Measurements from ENCODE around the gene NIPA2. TPM values are rescaled to one million over a fixed set of nuclear protein-coding genes. Genes with fewer than 3 reads are reported as not detected.

NIPA2 gene
- total RNA-seq, 1 donor from 2014 or later: 103 TPM

DNA sequence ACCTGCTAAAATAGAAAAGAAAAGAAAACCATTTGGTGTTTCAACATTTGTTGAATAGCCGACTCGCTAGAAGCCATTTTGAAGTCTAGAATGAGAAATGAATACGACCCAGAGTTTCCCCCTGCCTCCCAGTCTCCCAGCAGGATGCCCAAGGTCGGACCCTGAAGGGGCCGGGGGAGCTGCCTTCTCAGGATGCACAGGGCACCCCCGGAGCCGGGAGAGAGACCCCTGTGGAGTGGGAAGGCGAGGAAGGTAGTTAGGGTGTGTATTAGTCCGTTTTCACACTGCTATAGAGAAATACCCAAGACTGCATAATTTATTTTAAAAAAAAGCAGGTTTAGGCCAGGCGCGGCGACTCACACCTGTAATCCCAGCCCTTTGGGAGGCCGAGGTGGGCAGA, 44.7 kb downstream of the NIPA2 start:
- peaks cover 12% of the 10 kb centered on the region for H3K4me1 ChIP-seq (ENCODE audit: insufficient read depth, low read length)
- no peak overlapping the region for H2AFZ ChIP-seq (ENCODE audit: low read depth, low read length)
- no peak overlapping the region for H3K4me3 ChIP-seq (ENCODE audit: insufficient read depth, low read depth, low read length)
- peaks cover 16% of the 10 kb centered on the region for H3K36me3 ChIP-seq (ENCODE audit: insufficient read depth, low read length)
- no peak overlapping the region for H3K4me2 ChIP-seq (ENCODE audit: low read length)
- Mint-ChIP-seq H3K36me3 (ENCODE audit: low read depth, unreplicated experiment) (peaks cover 8% of the 10 kb centered on the region), H3K9me3 (ENCODE audit: unreplicated experiment) (no peaks in the 10 kb centered on the region), H3K4me3 (ENCODE audit: unreplicated experiment) (no peak overlapping the region), H3K27ac (ENCODE audit: unreplicated experiment) (no peak overlapping the region), H3K27me3 (ENCODE audit: low read depth, unreplicated experiment) (no peaks in the 10 kb centered on the region), H3K4me1 (ENCODE audit: low read depth, unreplicated experiment) (peaks cover 13% of the 10 kb centered on the region)
- no peak overlapping the region for H3K9ac ChIP-seq (ENCODE audit: low read length)
- no peak for DNase-seq (ENCODE audit: low read depth)
- H3K9me3 ChIP-seq (ENCODE audit: insufficient read depth, low read depth, low read length): no peaks in the 10 kb centered on the region
- TF ChIP-seq, protein P1, sequence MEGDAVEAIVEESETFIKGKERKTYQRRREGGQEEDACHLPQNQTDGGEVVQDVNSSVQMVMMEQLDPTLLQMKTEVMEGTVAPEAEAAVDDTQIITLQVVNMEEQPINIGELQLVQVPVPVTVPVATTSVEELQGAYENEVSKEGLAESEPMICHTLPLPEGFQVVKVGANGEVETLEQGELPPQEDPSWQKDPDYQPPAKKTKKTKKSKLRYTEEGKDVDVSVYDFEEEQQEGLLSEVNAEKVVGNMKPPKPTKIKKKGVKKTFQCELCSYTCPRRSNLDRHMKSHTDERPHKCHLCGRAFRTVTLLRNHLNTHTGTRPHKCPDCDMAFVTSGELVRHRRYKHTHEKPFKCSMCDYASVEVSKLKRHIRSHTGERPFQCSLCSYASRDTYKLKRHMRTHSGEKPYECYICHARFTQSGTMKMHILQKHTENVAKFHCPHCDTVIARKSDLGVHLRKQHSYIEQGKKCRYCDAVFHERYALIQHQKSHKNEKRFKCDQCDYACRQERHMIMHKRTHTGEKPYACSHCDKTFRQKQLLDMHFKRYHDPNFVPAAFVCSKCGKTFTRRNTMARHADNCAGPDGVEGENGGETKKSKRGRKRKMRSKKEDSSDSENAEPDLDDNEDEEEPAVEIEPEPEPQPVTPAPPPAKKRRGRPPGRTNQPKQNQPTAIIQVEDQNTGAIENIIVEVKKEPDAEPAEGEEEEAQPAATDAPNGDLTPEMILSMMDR (IDR thresholded peaks at IDR 0.05; ENCODE audit: insufficient read depth, low read depth, low read length): no peak
- no peak for TF ChIP-seq EZH2 (IDR thresholded peaks at IDR 0.05; ENCODE audit: insufficient read depth, low read length)
- FAIRE-seq: no peak
- H3K79me2 ChIP-seq (ENCODE audit: insufficient read depth, low read length): no peaks in the 10 kb centered on the region
- peaks cover 23% of the 10 kb centered on the region for H4K20me1 ChIP-seq (ENCODE audit: insufficient read depth, low read length)
- no peak overlapping the region for H3K27ac ChIP-seq (ENCODE audit: low read depth, low read length)
- H3K27me3 ChIP-seq (ENCODE audit: insufficient read depth, low read length): no peaks in the 10 kb centered on the region

DNA sequence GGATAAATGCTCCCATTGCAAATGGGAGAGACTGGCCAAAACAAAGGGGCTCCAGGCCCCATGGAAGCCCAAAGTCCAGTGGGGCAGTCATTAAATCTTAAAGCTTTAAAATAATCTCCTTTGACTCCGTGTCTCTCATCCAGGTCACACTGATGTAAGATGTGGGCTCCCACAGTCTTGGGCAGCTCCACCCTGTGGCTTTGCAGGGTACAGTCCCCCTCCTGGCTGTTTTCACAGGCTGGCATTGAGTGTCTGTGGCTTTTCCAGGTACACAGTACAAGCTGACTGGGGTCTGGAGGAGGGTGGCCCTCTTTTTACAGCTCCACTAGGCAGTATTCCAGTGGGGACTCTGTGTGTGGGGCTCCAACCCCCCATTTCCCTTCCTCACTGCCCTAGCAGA, 45.9 kb downstream of the NIPA2 start:
- DNase-seq (ENCODE audit: low read depth): no peak
- no peak overlapping the region for H3K4me3 ChIP-seq (ENCODE audit: insufficient read depth, low read depth, low read length)
- no peaks in the 10 kb centered on the region for H3K27me3 Mint-ChIP-seq (ENCODE audit: low read depth, unreplicated experiment)
- H3K9ac ChIP-seq (ENCODE audit: low read length): no peak overlapping the region
- no peak overlapping the region for H3K4me3 Mint-ChIP-seq (ENCODE audit: unreplicated experiment)
- TF ChIP-seq EZH2 (IDR thresholded peaks at IDR 0.05; ENCODE audit: insufficient read depth, low read length): no peak
- TF ChIP-seq, protein P1 (IDR thresholded peaks at IDR 0.05; ENCODE audit: insufficient read depth, low read depth, low read length): peak; percentile 3
- peaks cover 15% of the 10 kb centered on the region for H3K4me1 Mint-ChIP-seq (ENCODE audit: low read depth, unreplicated experiment)
- H3K27ac ChIP-seq (ENCODE audit: low read depth, low read length): no peak overlapping the region
- H3K9me3 Mint-ChIP-seq (ENCODE audit: unreplicated experiment): no peaks in the 10 kb centered on the region
- peaks cover 20% of the 10 kb centered on the region for H4K20me1 ChIP-seq (ENCODE audit: insufficient read depth, low read length)
- peaks cover 16% of the 10 kb centered on the region for H3K36me3 ChIP-seq (ENCODE audit: insufficient read depth, low read length)
- H3K4me1 ChIP-seq (ENCODE audit: insufficient read depth, low read length): peaks cover 15% of the 10 kb centered on the region
- H2AFZ ChIP-seq (ENCODE audit: low read depth, low read length): no peak overlapping the region
- H3K9me3 ChIP-seq (ENCODE audit: insufficient read depth, low read depth, low read length): no peaks in the 10 kb centered on the region
- H3K27ac Mint-ChIP-seq (ENCODE audit: unreplicated experiment): no peak overlapping the region
- no peaks in the 10 kb centered on the region for H3K79me2 ChIP-seq (ENCODE audit: insufficient read depth, low read length)
- no peaks in the 10 kb centered on the region for H3K27me3 ChIP-seq (ENCODE audit: insufficient read depth, low read length)
- H3K4me2 ChIP-seq (ENCODE audit: low read length): no peak overlapping the region
- no peak for FAIRE-seq
- H3K36me3 Mint-ChIP-seq (ENCODE audit: low read depth, unreplicated experiment): peaks cover 5% of the 10 kb centered on the region

DNA sequence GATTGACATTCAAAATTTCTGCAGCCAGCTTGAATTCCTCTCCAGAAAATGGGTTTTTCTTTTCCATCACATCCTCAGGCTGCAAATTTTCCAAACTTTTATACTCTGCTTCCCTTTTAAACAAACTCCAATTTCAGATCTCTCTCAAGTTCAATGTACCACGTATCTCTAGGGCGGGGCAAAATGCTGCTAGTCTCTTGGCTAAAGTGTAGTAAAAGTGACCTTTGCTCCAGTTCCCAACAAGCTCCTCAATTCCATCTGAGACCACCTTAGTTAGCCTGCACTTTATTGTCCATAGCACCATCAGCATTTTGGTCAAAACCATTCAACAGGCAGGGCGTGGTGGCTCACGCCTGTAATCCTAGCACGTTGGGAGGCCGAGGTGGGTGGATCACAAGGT, 46.7 kb downstream of the NIPA2 start:
- H3K36me3 Mint-ChIP-seq (ENCODE audit: low read depth, unreplicated experiment): peaks cover 3% of the 10 kb centered on the region
- no peaks in the 10 kb centered on the region for H3K9me3 Mint-ChIP-seq (ENCODE audit: unreplicated experiment)
- H3K36me3 ChIP-seq (ENCODE audit: insufficient read depth, low read length): peaks cover 16% of the 10 kb centered on the region
- peaks cover 15% of the 10 kb centered on the region for H3K4me1 ChIP-seq (ENCODE audit: insufficient read depth, low read length)
- FAIRE-seq: no peak
- H3K27ac ChIP-seq (ENCODE audit: low read depth, low read length): no peak overlapping the region
- H3K4me3 Mint-ChIP-seq (ENCODE audit: unreplicated experiment): no peak overlapping the region
- H3K4me3 ChIP-seq (ENCODE audit: insufficient read depth, low read depth, low read length): no peak overlapping the region
- TF ChIP-seq, protein P1 (IDR thresholded peaks at IDR 0.05; ENCODE audit: insufficient read depth, low read depth, low read length): no peak
- no peak for TF ChIP-seq EZH2 (IDR thresholded peaks at IDR 0.05; ENCODE audit: insufficient read depth, low read length)
- no peaks in the 10 kb centered on the region for H3K79me2 ChIP-seq (ENCODE audit: insufficient read depth, low read length)
- no peaks in the 10 kb centered on the region for H3K27me3 Mint-ChIP-seq (ENCODE audit: low read depth, unreplicated experiment)
- no peak overlapping the region for H3K27ac Mint-ChIP-seq (ENCODE audit: unreplicated experiment)
- H4K20me1 ChIP-seq (ENCODE audit: insufficient read depth, low read length): peaks cover 19% of the 10 kb centered on the region
- no peak overlapping the region for H3K9ac ChIP-seq (ENCODE audit: low read length)
- no peak overlapping the region for H3K4me2 ChIP-seq (ENCODE audit: low read length)
- H2AFZ ChIP-seq (ENCODE audit: low read depth, low read length): no peak overlapping the region
- no peaks in the 10 kb centered on the region for H3K9me3 ChIP-seq (ENCODE audit: insufficient read depth, low read depth, low read length)
- H3K27me3 ChIP-seq (ENCODE audit: insufficient read depth, low read length): no peaks in the 10 kb centered on the region
- H3K4me1 Mint-ChIP-seq (ENCODE audit: low read depth, unreplicated experiment): peaks cover 18% of the 10 kb centered on the region
- no peak for DNase-seq (ENCODE audit: low read depth)

All from astrocyte (in vitro differentiated cells and primary cell).